Neural progenitor cell (in vitro differentiated cells): Measurements from ENCODE around the gene CYP4A11.
"Not testable (repeated sequence)": the region's sequence is repeated elsewhere in the genome, so short reads cannot be mapped to it uniquely, and the experiment has no call there.

Experiments
- EZH2 ChIP-seq: fragments of 200-600 bp; sonication (generic); IDR thresholded peaks from 2 replicates; pipeline ENCODE4 v1.6.1; 2017; ENCODE audit warnings: antibody characterized with exemption, mild to moderate bottlenecking, moderate library complexity
- TF ChIP-seq, protein P1 (sequence below): fragments of 200-600 bp; sonication (generic); IDR thresholded peaks from 2 replicates; pipeline ENCODE4 v1.5.1; 2017; ENCODE audit warnings: antibody characterized with exemption, mild to moderate bottlenecking

DNA sequence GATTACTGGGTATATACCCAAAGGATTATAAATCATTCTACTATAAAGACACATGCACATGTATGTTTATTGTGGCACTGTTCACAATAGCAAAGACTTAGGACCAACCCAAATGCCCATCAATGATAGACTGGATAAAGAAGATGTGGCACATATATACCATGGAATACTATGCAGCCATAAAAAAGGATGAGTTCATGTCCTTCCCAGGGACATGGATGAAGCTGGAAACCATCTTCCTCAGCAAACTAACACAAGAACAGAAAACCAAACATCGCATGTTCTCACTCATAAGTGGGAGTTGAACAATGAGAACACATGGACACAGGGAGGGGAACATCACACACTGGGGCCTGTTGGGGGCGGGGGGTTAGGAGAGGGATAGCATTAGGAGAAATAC lies 49.3 kb upstream of the CYP4A11 start:
- TF ChIP-seq, protein P1, sequence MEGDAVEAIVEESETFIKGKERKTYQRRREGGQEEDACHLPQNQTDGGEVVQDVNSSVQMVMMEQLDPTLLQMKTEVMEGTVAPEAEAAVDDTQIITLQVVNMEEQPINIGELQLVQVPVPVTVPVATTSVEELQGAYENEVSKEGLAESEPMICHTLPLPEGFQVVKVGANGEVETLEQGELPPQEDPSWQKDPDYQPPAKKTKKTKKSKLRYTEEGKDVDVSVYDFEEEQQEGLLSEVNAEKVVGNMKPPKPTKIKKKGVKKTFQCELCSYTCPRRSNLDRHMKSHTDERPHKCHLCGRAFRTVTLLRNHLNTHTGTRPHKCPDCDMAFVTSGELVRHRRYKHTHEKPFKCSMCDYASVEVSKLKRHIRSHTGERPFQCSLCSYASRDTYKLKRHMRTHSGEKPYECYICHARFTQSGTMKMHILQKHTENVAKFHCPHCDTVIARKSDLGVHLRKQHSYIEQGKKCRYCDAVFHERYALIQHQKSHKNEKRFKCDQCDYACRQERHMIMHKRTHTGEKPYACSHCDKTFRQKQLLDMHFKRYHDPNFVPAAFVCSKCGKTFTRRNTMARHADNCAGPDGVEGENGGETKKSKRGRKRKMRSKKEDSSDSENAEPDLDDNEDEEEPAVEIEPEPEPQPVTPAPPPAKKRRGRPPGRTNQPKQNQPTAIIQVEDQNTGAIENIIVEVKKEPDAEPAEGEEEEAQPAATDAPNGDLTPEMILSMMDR = not testable (repeated sequence)
- not testable (repeated sequence) for TF ChIP-seq EZH2
